H9 (cell line): ENCODE measurements around the gene CD86. TPM values are rescaled to one million over a fixed set of nuclear protein-coding genes. Genes with fewer than 3 reads are reported as not detected.

Experiments used
- DNase-seq: peaks from one replicate; pipeline ENCODE4 v3.0.0-alpha.2; 2017
- H2AFZ ChIP-seq: one replicate; pipeline ENCODE4 v1.6.1; 2013; ENCODE audit warnings: mild to moderate bottlenecking, low read length, control low read depth, moderate library complexity
- H2AK5ac ChIP-seq: 2 replicates; pipeline ENCODE4 v1.6.1; 2013; ENCODE audit warnings: low read length, control low read depth, mixed read lengths; ENCODE audit not compliant: insufficient read length
- H2BK120ac ChIP-seq: one replicate; pipeline ENCODE4 v1.6.1; 2013; ENCODE audit warnings: low read depth, mild to moderate bottlenecking, low read length, control low read depth, inconsistent platforms; ENCODE audit not compliant: poor library complexity, severe bottlenecking
- H2BK12ac ChIP-seq: 2 replicates; pipeline ENCODE4 v1.6.1; 2013; ENCODE audit warnings: low read length, control low read depth, mixed read lengths, low read depth; ENCODE audit not compliant: insufficient read length
- H2BK15ac ChIP-seq: 2 replicates; pipeline ENCODE4 v1.6.1; 2013; ENCODE audit warnings: low read depth, low read length, control low read depth
- H2BK20ac ChIP-seq: one replicate; pipeline ENCODE4 v1.6.1; 2013; ENCODE audit warnings: low read depth, mild to moderate bottlenecking, low read length, control low read depth, inconsistent platforms; ENCODE audit not compliant: poor library complexity, severe bottlenecking
- H2BK5ac ChIP-seq: 2 replicates; pipeline ENCODE4 v1.6.1; 2013; ENCODE audit warnings: low read length, control low read depth, mixed read lengths; ENCODE audit not compliant: insufficient read length
- H3K14ac ChIP-seq: 2 replicates; pipeline ENCODE4 v1.6.1; 2013; ENCODE audit warnings: low read length, control low read depth; ENCODE audit not compliant: insufficient read depth
- H3K18ac ChIP-seq: 2 replicates; pipeline ENCODE4 v1.6.1; 2013; ENCODE audit warnings: low read depth, mild to moderate bottlenecking, mixed read lengths, low read length, control low read depth; ENCODE audit not compliant: insufficient read length
- H3K23ac ChIP-seq: 2 replicates; pipeline ENCODE4 v1.6.1; 2013; ENCODE audit warnings: low read length, control low read depth, mixed read lengths, low read depth; ENCODE audit not compliant: insufficient read length
- H3K23me2 ChIP-seq: 2 replicates; pipeline ENCODE4 v1.6.1; 2013; ENCODE audit warnings: low read depth, mild to moderate bottlenecking, mixed read lengths, low read length, control low read depth; ENCODE audit not compliant: insufficient read length, poor library complexity, severe bottlenecking
- H3K27ac ChIP-seq: 2 replicates; pipeline ENCODE4 v1.5.1; 2013; ENCODE audit warnings: low read length, control low read depth, mixed read lengths, low read depth; ENCODE audit not compliant: insufficient read length
- H3K27me3 ChIP-seq: 2 replicates; pipeline ENCODE4 v1.6.1; 2013; ENCODE audit warnings: low read length, control low read depth, inconsistent platforms; ENCODE audit not compliant: insufficient read depth
- H3K4ac ChIP-seq: 2 replicates; pipeline ENCODE4 v1.6.1; 2013; ENCODE audit warnings: low read depth, mild to moderate bottlenecking, control low read depth, inconsistent platforms, low read length, moderate library complexity
- H3K4me1 ChIP-seq: 2 replicates; pipeline ENCODE4 v1.6.1; 2013; ENCODE audit warnings: low read length, control low read depth, inconsistent platforms; ENCODE audit not compliant: insufficient read depth
- H3K4me2 ChIP-seq: 2 replicates; pipeline ENCODE4 v1.6.1; 2013; ENCODE audit warnings: low read length, control low read depth, mixed read lengths; ENCODE audit not compliant: insufficient read length, insufficient read depth
- H3K56ac ChIP-seq: 2 replicates; pipeline ENCODE4 v1.6.1; 2013; ENCODE audit warnings: low read depth, mild to moderate bottlenecking, mixed read lengths, low read length, control low read depth; ENCODE audit not compliant: insufficient read length
- H3K79me1 ChIP-seq: 2 replicates; pipeline ENCODE4 v1.6.1; 2013; ENCODE audit warnings: low read depth, mild to moderate bottlenecking, moderate library complexity, low read length, control low read depth, inconsistent platforms; ENCODE audit not compliant: insufficient read depth, poor library complexity, severe bottlenecking
- H3K79me2 ChIP-seq: 2 replicates; pipeline ENCODE4 v1.6.1; 2013; ENCODE audit warnings: low read length, control low read depth, inconsistent platforms; ENCODE audit not compliant: insufficient read depth
- H3K9ac ChIP-seq: 2 replicates; pipeline ENCODE4 v1.6.1; 2013; ENCODE audit warnings: low read length, control low read depth, mixed read lengths; ENCODE audit not compliant: insufficient read length; ENCODE audit errors: extremely low read depth
- H3K9me3 ChIP-seq: one replicate; pipeline ENCODE4 v1.6.1; 2013; ENCODE audit warnings: low read depth, low read length, inconsistent platforms; ENCODE audit not compliant: control insufficient read depth
- H3T11ph ChIP-seq: one replicate; pipeline ENCODE4 v1.6.1; 2013; ENCODE audit warnings: mild to moderate bottlenecking, low read length, control low read depth, inconsistent platforms
- H4K20me1 ChIP-seq: one replicate; pipeline ENCODE4 v1.6.1; 2013; ENCODE audit not compliant: control insufficient read depth, insufficient read length, insufficient read depth
- H4K5ac ChIP-seq: 2 replicates; pipeline ENCODE4 v1.6.1; 2013; ENCODE audit warnings: low read depth, mild to moderate bottlenecking, mixed read lengths, low read length, control low read depth; ENCODE audit not compliant: insufficient read length
- H4K8ac ChIP-seq: replicated peaks from 2 replicates; pipeline ENCODE4 v1.6.1; 2013; ENCODE audit warnings: low read length, control low read depth, mixed read lengths, low read depth; ENCODE audit not compliant: insufficient read length
- H4K91ac ChIP-seq: 2 replicates; pipeline ENCODE4 v1.6.1; 2013; ENCODE audit warnings: low read depth, mild to moderate bottlenecking, moderate library complexity, mixed read lengths, low read length, control low read depth; ENCODE audit not compliant: insufficient read length
- H3K27ac Mint-ChIP-seq, 3 experiments: 2 replicates in 2 of 3; 3 replicates in 1 of 3; pipeline ENCODE4 v1.8.0; 2020 to 2021; ENCODE audit warnings: mixed read lengths in 3 of 3, mild to moderate bottlenecking in 1 of 3, moderate library complexity in 1 of 3
- H3K27me3 Mint-ChIP-seq: 2 replicates; pipeline ENCODE4 v1.8.0; 2021; ENCODE audit warnings: low read depth, mild to moderate bottlenecking, moderate library complexity, mixed read lengths
- H3K36me3 Mint-ChIP-seq, 3 experiments: 2 replicates in 2 of 3; 3 replicates in 1 of 3; pipeline ENCODE4 v1.8.0; 2020 to 2021; ENCODE audit warnings: low read depth in 3 of 3, mixed read lengths in 3 of 3; ENCODE audit not compliant: insufficient read depth in 1 of 3
- H3K4me1 Mint-ChIP-seq, 2 experiments: 2 replicates each; pipeline ENCODE4 v1.8.0; 2020; ENCODE audit warnings: mixed read lengths in 2 of 2
- H3K4me3 Mint-ChIP-seq, 2 experiments: 2 replicates in 1 of 2; 3 replicates in 1 of 2; pipeline ENCODE4 v1.8.0; 2020 to 2021; ENCODE audit warnings: mild to moderate bottlenecking in 2 of 2, mixed read lengths in 2 of 2, moderate library complexity in 1 of 2
- H3K9me3 Mint-ChIP-seq, 2 experiments: 2 replicates in 1 of 2; 3 replicates in 1 of 2; pipeline ENCODE4 v1.8.0; 2020; ENCODE audit warnings: mild to moderate bottlenecking in 2 of 2, mixed read lengths in 2 of 2, moderate library complexity in 1 of 2
- CTCF ChIP-seq: fragments of 200-600 bp; sonication (generic); conservative IDR thresholded peaks from 3 replicates; pipeline ENCODE4 v1.8.0; 2021; ENCODE audit warnings: antibody characterized with exemption, mild to moderate bottlenecking
- WGBS: extraction: QIAGEN DNeasy Blood & Tissue Kit; methylation state at CpG from one replicate; pipeline ENCODE4 v1.1.7; 2013; ENCODE audit warnings: missing lambda C conversion rate, low lambda C conversion rate, mixed read lengths; ENCODE audit not compliant: insufficient read length; ENCODE audit errors: extremely low coverage; 5-methylcytosine and 5-hydroxymethylcytosine counted together
- total RNA-seq: library from RNA; stranded (reverse); gene quantifications from 2 replicates; pipeline ENCODE4 v1.2.1, GENCODE V29; 2021

The CD86 gene
- total RNA-seq, 1 experiment from 2014 or later: not detected

DNA sequence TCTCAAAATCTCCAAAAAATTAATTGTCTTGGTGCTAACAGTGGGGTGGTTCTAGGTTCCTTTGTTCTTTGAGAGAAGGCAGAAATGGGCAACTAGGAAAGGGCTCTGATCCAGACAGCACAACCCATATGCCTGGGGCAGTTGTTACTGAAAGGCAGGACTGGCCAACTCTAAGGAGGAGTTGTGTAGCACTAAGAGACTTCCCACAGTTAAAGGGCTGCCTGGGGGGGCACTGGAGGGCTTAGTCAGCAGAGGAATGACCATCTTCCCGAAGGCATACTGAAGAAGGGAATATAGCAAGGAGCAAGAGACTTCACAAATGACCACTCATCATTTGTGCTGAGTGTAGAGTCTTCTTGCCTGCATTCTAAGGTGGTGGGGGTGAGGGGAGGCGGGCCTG lies 48.9 kb upstream of the CD86 start:
- Histone ChIP-seq H2BK20ac (no peak overlapping the region), H4K91ac (no peak overlapping the region), H3K18ac (no peak overlapping the region), H3K27ac (no peak overlapping the region), H3K27me3 (no peaks in the 10 kb centered on the region), H3K4me2 (no peak overlapping the region), H3K9me3 (no peaks in the 10 kb centered on the region), H4K20me1 (no peaks in the 10 kb centered on the region), H2BK120ac (no peak overlapping the region), H4K8ac (no peak overlapping the region), H3K23ac (no peak overlapping the region), H2AFZ (no peak overlapping the region), H3K56ac (no peak overlapping the region), H2BK5ac (no peak overlapping the region), H3K79me2 (no peaks in the 10 kb centered on the region), H3T11ph (no peak overlapping the region), H4K5ac (no peak overlapping the region), H2BK12ac (no peak overlapping the region), H3K4ac (no peak overlapping the region), H2BK15ac (no peak overlapping the region), H2AK5ac (no peak overlapping the region), H3K14ac (no peak overlapping the region), H3K4me1 (peaks cover 6% of the 10 kb centered on the region; the same call in 1 of the 2 replicates), H3K79me1 (no peaks in the 10 kb centered on the region), H3K23me2 (no peaks in the 10 kb centered on the region), H3K9ac (no peak overlapping the region)
- no peak for TF ChIP-seq CTCF
- Mint-ChIP-seq H3K27me3 (no peaks in the 10 kb centered on the region), H3K36me3 (no peaks in the 10 kb centered on the region; a peak in 1 of 7 replicates), H3K4me1 (peaks cover 25 to 37% of the 10 kb centered on the region in 2 experiments), H3K9me3 (no peaks in the 10 kb centered on the region; a peak in 1 of 5 replicates), H3K4me3 (no peak overlapping the region), H3K27ac (no peak overlapping the region)
- WGBS: no CpG with 5 or more reads among the region's 2 CpGs
- no peak for DNase-seq
